Neural cell (in vitro differentiated cells): ENCODE measurements around the gene LDB2. TPM values are rescaled to one million over a fixed set of nuclear protein-coding genes. Genes with fewer than 3 reads are reported as not detected.

Source experiments
- H2AFZ ChIP-seq: fragments of 200-600, 300-800 bp; sonication (generic), shearing (Covaris generic); 2 replicates; pipeline ENCODE4 v1.6.0; 2014; ENCODE audit warnings: low read depth, mild to moderate bottlenecking, antibody characterized with exemption, low read length, moderate library complexity
- H3F3A ChIP-seq: fragments of 200-600 bp; shearing (Covaris generic); 2 replicates; pipeline ENCODE4 v1.6.1; 2016; ENCODE audit warnings: mild to moderate bottlenecking, moderate library complexity, mixed read lengths, antibody characterized with exemption, low read length; ENCODE audit not compliant: insufficient read depth, poor library complexity, severe bottlenecking
- H3K27ac ChIP-seq: fragments of 200-600, 300-800 bp; sonication (generic), shearing (Covaris generic); 2 replicates; pipeline ENCODE4 v1.5.1; 2014; ENCODE audit warnings: mild to moderate bottlenecking, low read length, moderate library complexity
- H3K27me3 ChIP-seq: fragments of 300-800, 200-600 bp; sonication (generic), shearing (Covaris generic); 2 replicates; pipeline ENCODE4 v1.6.0; 2014; ENCODE audit warnings: mild to moderate bottlenecking, low read depth, low read length, moderate library complexity; ENCODE audit not compliant: insufficient read depth
- H3K36me3 ChIP-seq: fragments of 300-800, 200-600 bp; sonication (generic), shearing (Covaris generic); 2 replicates; pipeline ENCODE4 v1.5.1; 2014; ENCODE audit warnings: mild to moderate bottlenecking, antibody characterized with exemption, low read length, moderate library complexity; ENCODE audit not compliant: insufficient read depth
- H3K4me2 ChIP-seq: fragments of 300-800, 200-600 bp; sonication (generic), shearing (Covaris generic); 2 replicates; pipeline ENCODE4 v1.6.0; 2014; ENCODE audit warnings: mild to moderate bottlenecking, low read length
- H3K4me3 ChIP-seq: fragments of 300-800, 200-600 bp; sonication (generic), shearing (Covaris generic); 2 replicates; pipeline ENCODE4 v1.5.1; 2014; ENCODE audit warnings: mild to moderate bottlenecking, low read length, moderate library complexity
- H3K79me2 ChIP-seq: fragments of 200-600 bp; shearing (Covaris generic); replicated peaks from 2 replicates; pipeline ENCODE4 v1.6.0; 2014; ENCODE audit warnings: mild to moderate bottlenecking, low read length, moderate library complexity; ENCODE audit not compliant: insufficient read depth
- H3K9ac ChIP-seq: fragments of 300-800, 200-600 bp; sonication (generic), shearing (Covaris generic); 2 replicates; pipeline ENCODE4 v1.6.1; 2016; ENCODE audit warnings: mild to moderate bottlenecking, low read length, mixed read lengths
- H3K9me2 ChIP-seq: fragments of 200-600 bp; shearing (Covaris generic); 2 replicates; pipeline ENCODE4 v1.6.1; 2016; ENCODE audit warnings: mild to moderate bottlenecking, low read length, mixed read lengths; ENCODE audit not compliant: insufficient read depth
- H3K9me3 ChIP-seq: fragments of 200-600, 300-800 bp; sonication (generic), shearing (Covaris generic); 2 replicates; pipeline ENCODE4 v1.6.1; 2016; ENCODE audit warnings: mild to moderate bottlenecking, mixed run types, low read length, moderate library complexity, mixed read lengths
- H4K20me1 ChIP-seq: fragments of 200-600 bp; shearing (Covaris generic); 2 replicates; pipeline ENCODE4 v1.6.1; 2016; ENCODE audit warnings: mild to moderate bottlenecking, mixed run types; ENCODE audit not compliant: insufficient read depth
- EP300 ChIP-seq: fragments of 450-650 bp; conservative IDR thresholded peaks from 2 replicates; pipeline ENCODE4 v1.6.1; 2014; ENCODE audit warnings: antibody characterized with exemption, mild to moderate bottlenecking, moderate library complexity; ENCODE audit not compliant: poor library complexity, severe bottlenecking
- EZH2 ChIP-seq: fragments of 200-600, 300-800 bp; shearing (Covaris generic), sonication (generic); IDR thresholded peaks from 2 replicates; pipeline ENCODE4 v1.6.1; 2014; ENCODE audit warnings: antibody characterized with exemption, low read length, borderline replicate concordance, mild to moderate bottlenecking; ENCODE audit not compliant: insufficient read depth, poor library complexity, severe bottlenecking
- MXI1 ChIP-seq: fragments of 450-650 bp; conservative IDR thresholded peaks from 2 replicates; pipeline ENCODE4 v1.6.1; 2014; ENCODE audit warnings: antibody characterized with exemption, mild to moderate bottlenecking; ENCODE audit not compliant: poor library complexity, severe bottlenecking
- POLR2AphosphoS5 ChIP-seq: IDR thresholded peaks from 2 replicates; pipeline ENCODE4 v1.6.1; 2012
- RAD21 ChIP-seq: fragments of 450-650 bp; conservative IDR thresholded peaks from 2 replicates; pipeline ENCODE4 v1.6.1; 2014; ENCODE audit warnings: antibody characterized with exemption, mild to moderate bottlenecking, moderate library complexity
- SMC3 ChIP-seq: fragments of 450-650 bp; conservative IDR thresholded peaks from 2 replicates; pipeline ENCODE4 v1.6.1; 2014; ENCODE audit warnings: antibody characterized with exemption, mild to moderate bottlenecking, moderate library complexity; ENCODE audit not compliant: poor library complexity
- TAF1 ChIP-seq: IDR thresholded peaks from 2 replicates; pipeline ENCODE4 v1.6.1; 2012; ENCODE audit warnings: low read depth
- polyA plus RNA-seq: library from polyadenylated mRNA; depleted of rRNA; stranded (reverse); fragments of >200 nt; gene quantifications from 2 replicates; pipeline ENCODE4 v1.2.3, GENCODE V29; 2014
- TF ChIP-seq, protein P1 (sequence below): fragments of 450-650 bp; IDR thresholded peaks from 2 replicates; pipeline ENCODE4 v1.5.1; 2014; ENCODE audit warnings: antibody characterized with exemption, mild to moderate bottlenecking, moderate library complexity; ENCODE audit not compliant: poor library complexity, severe bottlenecking
- TF ChIP-seq, protein P2 (sequence below): IDR thresholded peaks from 2 replicates; pipeline ENCODE4 v1.6.1; 2012; ENCODE audit warnings: borderline replicate concordance

Gene LDB2
- polyA plus RNA-seq, 1 donor from 2014 or later = 58.9 TPM

GRCh38 chr4:16729336-16729735 is 169.1 kb downstream of the LDB2 start:
- Histone ChIP-seq H3K27me3 (no peaks in the 10 kb centered on the region), H3K4me2 (peak overlapping the region; percentile 53), H4K20me1 (no peaks in the 10 kb centered on the region), H3K9ac (peak overlapping the region; percentile 47), H3K27ac (peak overlapping the region; percentile 30), H3K36me3 (no peaks in the 10 kb centered on the region), H3K79me2 (no peaks in the 10 kb centered on the region), H2AFZ (no peak overlapping the region), H3F3A (no peaks in the 10 kb centered on the region), H3K9me3 (no peaks in the 10 kb centered on the region), H3K4me3 (peak overlapping the region; percentile 30), H3K9me2 (no peaks in the 10 kb centered on the region)
- TF ChIP-seq, protein P1, sequence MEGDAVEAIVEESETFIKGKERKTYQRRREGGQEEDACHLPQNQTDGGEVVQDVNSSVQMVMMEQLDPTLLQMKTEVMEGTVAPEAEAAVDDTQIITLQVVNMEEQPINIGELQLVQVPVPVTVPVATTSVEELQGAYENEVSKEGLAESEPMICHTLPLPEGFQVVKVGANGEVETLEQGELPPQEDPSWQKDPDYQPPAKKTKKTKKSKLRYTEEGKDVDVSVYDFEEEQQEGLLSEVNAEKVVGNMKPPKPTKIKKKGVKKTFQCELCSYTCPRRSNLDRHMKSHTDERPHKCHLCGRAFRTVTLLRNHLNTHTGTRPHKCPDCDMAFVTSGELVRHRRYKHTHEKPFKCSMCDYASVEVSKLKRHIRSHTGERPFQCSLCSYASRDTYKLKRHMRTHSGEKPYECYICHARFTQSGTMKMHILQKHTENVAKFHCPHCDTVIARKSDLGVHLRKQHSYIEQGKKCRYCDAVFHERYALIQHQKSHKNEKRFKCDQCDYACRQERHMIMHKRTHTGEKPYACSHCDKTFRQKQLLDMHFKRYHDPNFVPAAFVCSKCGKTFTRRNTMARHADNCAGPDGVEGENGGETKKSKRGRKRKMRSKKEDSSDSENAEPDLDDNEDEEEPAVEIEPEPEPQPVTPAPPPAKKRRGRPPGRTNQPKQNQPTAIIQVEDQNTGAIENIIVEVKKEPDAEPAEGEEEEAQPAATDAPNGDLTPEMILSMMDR = no peak

- Histone ChIP-seq H3K27ac (peak overlapping the region; percentile 30), H2AFZ (no peak overlapping the region), H3K79me2 (no peaks in the 10 kb centered on the region), H3K4me3 (peak overlapping the region; percentile 30), H3K9me2 (no peaks in the 10 kb centered on the region), H3K9me3 (no peaks in the 10 kb centered on the region), H3F3A (no peaks in the 10 kb centered on the region), H3K27me3 (no peaks in the 10 kb centered on the region), H3K36me3 (no peaks in the 10 kb centered on the region), H4K20me1 (no peaks in the 10 kb centered on the region), H3K9ac (peak overlapping the region; percentile 47), H3K4me2 (peak overlapping the region; percentile 53)
- TF ChIP-seq, protein P1 = no peak
- no peak for TF ChIP-seq EZH2
- no peak for TF ChIP-seq SMC3
- TF ChIP-seq POLR2AphosphoS5 = no peak
- no peak for TF ChIP-seq RAD21
- no peak for TF ChIP-seq MXI1
- TF ChIP-seq TAF1 = no peak
- TF ChIP-seq EP300 = no peak
- TF ChIP-seq, protein P2, sequence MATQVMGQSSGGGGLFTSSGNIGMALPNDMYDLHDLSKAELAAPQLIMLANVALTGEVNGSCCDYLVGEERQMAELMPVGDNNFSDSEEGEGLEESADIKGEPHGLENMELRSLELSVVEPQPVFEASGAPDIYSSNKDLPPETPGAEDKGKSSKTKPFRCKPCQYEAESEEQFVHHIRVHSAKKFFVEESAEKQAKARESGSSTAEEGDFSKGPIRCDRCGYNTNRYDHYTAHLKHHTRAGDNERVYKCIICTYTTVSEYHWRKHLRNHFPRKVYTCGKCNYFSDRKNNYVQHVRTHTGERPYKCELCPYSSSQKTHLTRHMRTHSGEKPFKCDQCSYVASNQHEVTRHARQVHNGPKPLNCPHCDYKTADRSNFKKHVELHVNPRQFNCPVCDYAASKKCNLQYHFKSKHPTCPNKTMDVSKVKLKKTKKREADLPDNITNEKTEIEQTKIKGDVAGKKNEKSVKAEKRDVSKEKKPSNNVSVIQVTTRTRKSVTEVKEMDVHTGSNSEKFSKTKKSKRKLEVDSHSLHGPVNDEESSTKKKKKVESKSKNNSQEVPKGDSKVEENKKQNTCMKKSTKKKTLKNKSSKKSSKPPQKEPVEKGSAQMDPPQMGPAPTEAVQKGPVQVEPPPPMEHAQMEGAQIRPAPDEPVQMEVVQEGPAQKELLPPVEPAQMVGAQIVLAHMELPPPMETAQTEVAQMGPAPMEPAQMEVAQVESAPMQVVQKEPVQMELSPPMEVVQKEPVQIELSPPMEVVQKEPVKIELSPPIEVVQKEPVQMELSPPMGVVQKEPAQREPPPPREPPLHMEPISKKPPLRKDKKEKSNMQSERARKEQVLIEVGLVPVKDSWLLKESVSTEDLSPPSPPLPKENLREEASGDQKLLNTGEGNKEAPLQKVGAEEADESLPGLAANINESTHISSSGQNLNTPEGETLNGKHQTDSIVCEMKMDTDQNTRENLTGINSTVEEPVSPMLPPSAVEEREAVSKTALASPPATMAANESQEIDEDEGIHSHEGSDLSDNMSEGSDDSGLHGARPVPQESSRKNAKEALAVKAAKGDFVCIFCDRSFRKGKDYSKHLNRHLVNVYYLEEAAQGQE = no peak
Measured at GRCh38 chr4:16728849-16729248, 169.6 kb downstream of the LDB2 start.
